ENCODE measurements around the gene DNAL4.
A peak's percentile ranks its signal among the peaks of the same experiment; 100 is the strongest.
"Not testable (repeated sequence)": the region's sequence is repeated elsewhere in the genome, so short reads cannot be mapped to it uniquely, and the experiment has no call there.

The DNAL4 gene

GRCh38 chr22:38824585-38824984, 30.6 kb upstream of the DNAL4 start:
- H3K4me1 ChIP-seq (ENCODE audit: control insufficient read depth, low read depth, low read length): peaks cover 3% of the 10 kb centered on the region
- H3K9me3 ChIP-seq (ENCODE audit: control insufficient read depth, low read depth, low read length): no peaks in the 10 kb centered on the region
- no peak overlapping the region for H3K27ac ChIP-seq (ENCODE audit: low read length)
- no peak overlapping the region for H3K9ac ChIP-seq (ENCODE audit: low read length)
- H3K36me3 ChIP-seq (ENCODE audit: control insufficient read depth, low read depth, low read length): no peaks in the 10 kb centered on the region
- no peak overlapping the region for H3K4me3 ChIP-seq (ENCODE audit: low read length)
- H3K27me3 ChIP-seq (ENCODE audit: control insufficient read depth, insufficient read depth, low read length): no peaks in the 10 kb centered on the region

DNA sequence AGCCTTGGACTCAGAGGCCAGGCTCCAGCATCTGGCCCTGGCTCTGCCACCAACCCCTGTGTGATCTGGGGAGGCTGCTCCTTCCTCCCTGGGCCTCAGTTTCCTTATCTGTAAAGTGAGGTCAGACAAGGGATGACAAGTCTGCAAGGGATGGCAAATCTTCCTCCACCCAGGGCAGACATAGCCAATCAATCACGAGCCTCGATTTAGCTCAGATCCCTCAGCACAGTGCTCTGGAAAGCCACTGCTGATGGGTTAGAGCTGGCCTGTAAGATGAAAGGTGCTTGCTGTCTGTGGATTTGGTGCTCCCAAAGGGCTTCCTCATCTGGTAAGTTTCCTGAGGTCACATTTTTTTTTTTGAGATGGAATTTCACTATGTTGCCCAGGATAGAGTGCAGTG, 29.7 kb upstream of the DNAL4 start:
- no peak overlapping the region for H3K4me3 ChIP-seq (ENCODE audit: low read length)
- no peaks in the 10 kb centered on the region for H3K9me3 ChIP-seq (ENCODE audit: control insufficient read depth, low read depth, low read length)
- H3K27ac ChIP-seq (ENCODE audit: low read length): no peak overlapping the region
- peaks cover 3% of the 10 kb centered on the region for H3K4me1 ChIP-seq (ENCODE audit: control insufficient read depth, low read depth, low read length)
- no peaks in the 10 kb centered on the region for H3K36me3 ChIP-seq (ENCODE audit: control insufficient read depth, low read depth, low read length)
- H3K27me3 ChIP-seq (ENCODE audit: control insufficient read depth, insufficient read depth, low read length): no peaks in the 10 kb centered on the region
- no peak overlapping the region for H3K9ac ChIP-seq (ENCODE audit: low read length)

GRCh38 chr22:38823076-38823475, 29.1 kb upstream of the DNAL4 start:
- no peak overlapping the region for H3K27ac ChIP-seq (ENCODE audit: low read length)
- no peaks in the 10 kb centered on the region for H3K36me3 ChIP-seq (ENCODE audit: control insufficient read depth, low read depth, low read length)
- H3K4me3 ChIP-seq (ENCODE audit: low read length): no peak overlapping the region
- no peaks in the 10 kb centered on the region for H3K27me3 ChIP-seq (ENCODE audit: control insufficient read depth, insufficient read depth, low read length)
- H3K9ac ChIP-seq (ENCODE audit: low read length): no peak overlapping the region
- H3K4me1 ChIP-seq (ENCODE audit: control insufficient read depth, low read depth, low read length): no peaks in the 10 kb centered on the region
- no peaks in the 10 kb centered on the region for H3K9me3 ChIP-seq (ENCODE audit: control insufficient read depth, low read depth, low read length)

DNA sequence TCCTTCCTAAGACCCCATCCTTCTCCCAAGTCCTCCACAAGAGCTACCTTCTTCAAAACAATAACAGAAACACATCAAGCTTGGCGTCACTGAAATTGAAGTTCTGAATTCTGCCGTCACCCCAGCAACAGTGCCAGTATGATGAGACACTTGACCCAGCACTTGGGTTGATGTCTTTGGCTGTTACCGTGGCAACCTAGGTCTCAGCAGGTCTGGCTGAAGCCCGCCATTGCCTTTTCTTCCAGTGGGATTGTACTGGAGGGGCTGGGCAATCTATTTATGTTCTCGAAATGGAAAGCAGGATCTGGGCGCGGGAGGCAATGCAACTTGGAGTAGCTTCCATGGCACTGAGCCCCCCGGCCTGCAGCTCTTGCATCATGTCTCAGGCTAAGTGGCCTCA, 26.1 kb upstream of the DNAL4 start:
- Histone ChIP-seq H3K4me3 (ENCODE audit: low read length) (no peak overlapping the region), H3K36me3 (ENCODE audit: control insufficient read depth, low read depth, low read length) (no peaks in the 10 kb centered on the region), H3K9me3 (ENCODE audit: control insufficient read depth, low read depth, low read length) (no peaks in the 10 kb centered on the region), H3K9ac (ENCODE audit: low read length) (no peak overlapping the region), H3K4me1 (ENCODE audit: control insufficient read depth, low read depth, low read length) (no peaks in the 10 kb centered on the region), H3K27me3 (ENCODE audit: control insufficient read depth, insufficient read depth, low read length) (no peaks in the 10 kb centered on the region), H3K27ac (ENCODE audit: low read length) (no peak overlapping the region)

DNA sequence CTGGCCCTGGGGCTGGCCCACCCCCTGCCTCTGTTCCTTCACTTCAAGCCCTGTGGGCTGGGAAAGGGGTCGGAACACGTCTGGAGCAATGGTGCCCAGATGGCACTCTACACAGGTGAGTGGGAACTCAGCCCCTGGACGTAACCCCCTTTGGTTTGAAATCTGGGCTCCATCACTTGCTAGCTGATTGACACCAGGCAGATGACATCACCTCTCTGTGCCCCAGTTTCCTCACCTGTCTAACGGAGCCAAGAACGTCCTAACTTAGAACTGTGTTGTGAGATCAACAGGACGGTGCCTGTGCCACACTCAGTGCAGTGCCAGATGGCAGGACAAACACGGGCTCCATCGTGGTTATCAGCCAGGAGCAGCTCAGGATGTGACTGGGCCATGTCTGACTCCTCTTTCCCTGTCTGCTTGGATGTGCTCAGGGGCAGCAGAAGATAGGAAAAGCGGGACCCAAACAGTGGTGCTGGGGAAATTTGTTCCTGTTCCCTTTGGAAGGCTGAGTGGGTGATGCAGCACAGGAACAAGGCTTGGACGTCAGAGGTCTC, 25.5 kb upstream of the DNAL4 start:
- Histone ChIP-seq H3K4me3 (ENCODE audit: low read length) (no peak overlapping the region), H3K27me3 (ENCODE audit: control insufficient read depth, insufficient read depth, low read length) (no peaks in the 10 kb centered on the region), H3K9me3 (ENCODE audit: control insufficient read depth, low read depth, low read length) (no peaks in the 10 kb centered on the region), H3K4me1 (ENCODE audit: control insufficient read depth, low read depth, low read length) (no peaks in the 10 kb centered on the region), H3K27ac (ENCODE audit: low read length) (no peak overlapping the region), H3K36me3 (ENCODE audit: control insufficient read depth, low read depth, low read length) (no peaks in the 10 kb centered on the region), H3K9ac (ENCODE audit: low read length) (no peak overlapping the region)

GRCh38 chr22:38817196-38817595, 23.3 kb upstream of the DNAL4 start:
- Histone ChIP-seq H3K27me3 (ENCODE audit: control insufficient read depth, insufficient read depth, low read length) (no peaks in the 10 kb centered on the region), H3K4me3 (ENCODE audit: low read length) (no peak overlapping the region), H3K36me3 (ENCODE audit: control insufficient read depth, low read depth, low read length) (no peaks in the 10 kb centered on the region), H3K9ac (ENCODE audit: low read length) (no peak overlapping the region), H3K4me1 (ENCODE audit: control insufficient read depth, low read depth, low read length) (no peaks in the 10 kb centered on the region), H3K9me3 (ENCODE audit: control insufficient read depth, low read depth, low read length) (no peaks in the 10 kb centered on the region), H3K27ac (ENCODE audit: low read length) (no peak overlapping the region)

- no peaks in the 10 kb centered on the region for H3K36me3 ChIP-seq (ENCODE audit: control insufficient read depth, low read depth, low read length)
Observed at GRCh38 chr22:38815842-38816241, 21.9 kb upstream of the DNAL4 start.

GRCh38 chr22:38811241-38811640, 17.3 kb upstream of the DNAL4 start:
- H3K27ac ChIP-seq (ENCODE audit: low read length): no peak overlapping the region
- no peaks in the 10 kb centered on the region for H3K36me3 ChIP-seq (ENCODE audit: control insufficient read depth, low read depth, low read length)
- no peak overlapping the region for H3K4me3 ChIP-seq (ENCODE audit: low read length)
- no peaks in the 10 kb centered on the region for H3K4me1 ChIP-seq (ENCODE audit: control insufficient read depth, low read depth, low read length)
- H3K9ac ChIP-seq (ENCODE audit: low read length): no peak overlapping the region
- no peaks in the 10 kb centered on the region for H3K27me3 ChIP-seq (ENCODE audit: control insufficient read depth, insufficient read depth, low read length)
- no peaks in the 10 kb centered on the region for H3K9me3 ChIP-seq (ENCODE audit: control insufficient read depth, low read depth, low read length)

More at GRCh38 chr22:38815842-38816241, 21.9 kb upstream of the DNAL4 start:
- no peaks in the 10 kb centered on the region for H3K4me1 ChIP-seq (ENCODE audit: control insufficient read depth, low read depth, low read length)
- no peaks in the 10 kb centered on the region for H3K9me3 ChIP-seq (ENCODE audit: control insufficient read depth, low read depth, low read length)
- no peaks in the 10 kb centered on the region for H3K27me3 ChIP-seq (ENCODE audit: control insufficient read depth, insufficient read depth, low read length)
- no peak overlapping the region for H3K4me3 ChIP-seq (ENCODE audit: low read length)
- no peak overlapping the region for H3K9ac ChIP-seq (ENCODE audit: low read length)
- no peak overlapping the region for H3K27ac ChIP-seq (ENCODE audit: low read length)

DNA sequence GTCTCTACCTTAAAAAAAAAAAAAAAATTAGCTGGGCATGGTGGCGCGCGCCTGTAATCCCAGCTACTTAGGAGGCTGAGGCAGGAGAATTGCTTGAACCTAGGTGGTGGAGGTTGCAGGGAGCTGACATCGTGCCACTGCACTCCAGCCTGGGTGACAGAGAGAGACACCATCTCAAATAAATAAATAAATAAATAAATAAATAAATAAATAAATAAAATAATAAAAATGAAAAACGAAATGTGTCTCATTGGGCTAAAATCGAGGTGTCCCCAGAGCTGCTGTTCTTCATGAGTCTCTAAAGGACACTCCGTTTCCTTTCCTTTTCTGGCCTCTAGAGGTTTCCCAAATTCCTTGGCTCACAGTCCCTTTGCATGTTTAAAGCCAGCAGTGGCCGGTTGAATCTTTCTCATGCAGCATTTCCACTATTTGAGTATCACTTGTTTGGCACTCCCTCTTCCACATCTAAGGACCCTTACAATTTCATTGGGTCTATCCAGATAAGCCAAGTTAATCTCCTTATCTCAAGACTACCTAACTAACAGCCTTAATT, 11.2 kb upstream of the DNAL4 start:
- H3K4me1 ChIP-seq (ENCODE audit: control insufficient read depth, low read depth, low read length); H3K4me3 ChIP-seq (ENCODE audit: low read length); H3K27me3 ChIP-seq (ENCODE audit: control insufficient read depth, insufficient read depth, low read length); H3K27ac ChIP-seq (ENCODE audit: low read length); H3K9ac ChIP-seq (ENCODE audit: low read length); H3K9me3 ChIP-seq (ENCODE audit: control insufficient read depth, low read depth, low read length); H3K36me3 ChIP-seq (ENCODE audit: control insufficient read depth, low read depth, low read length): not testable (repeated sequence)

- Histone ChIP-seq H3K9ac (ENCODE audit: low read length) (no peak overlapping the region), H3K9me3 (ENCODE audit: control insufficient read depth, low read depth, low read length) (no peaks in the 10 kb centered on the region), H3K4me1 (ENCODE audit: control insufficient read depth, low read depth, low read length) (no peaks in the 10 kb centered on the region), H3K36me3 (ENCODE audit: control insufficient read depth, low read depth, low read length) (no peaks in the 10 kb centered on the region), H3K27ac (ENCODE audit: low read length) (no peak overlapping the region), H3K4me3 (ENCODE audit: low read length) (peak overlapping the region; percentile 56), H3K27me3 (ENCODE audit: control insufficient read depth, insufficient read depth, low read length) (peaks cover 10% of the 10 kb centered on the region)
Observed at GRCh38 chr22:38802671-38803121, 8.8 kb upstream of the DNAL4 start.

- H3K27me3 ChIP-seq (ENCODE audit: control insufficient read depth, insufficient read depth, low read length): peaks cover 20% of the 10 kb centered on the region
- peaks cover 2% of the 10 kb centered on the region for H3K4me1 ChIP-seq (ENCODE audit: control insufficient read depth, low read depth, low read length)
- no peaks in the 10 kb centered on the region for H3K36me3 ChIP-seq (ENCODE audit: control insufficient read depth, low read depth, low read length)
- H3K9ac ChIP-seq (ENCODE audit: low read length): no peak overlapping the region
- H3K27ac ChIP-seq (ENCODE audit: low read length): no peak overlapping the region
- no peaks in the 10 kb centered on the region for H3K9me3 ChIP-seq (ENCODE audit: control insufficient read depth, low read depth, low read length)
- H3K4me3 ChIP-seq (ENCODE audit: low read length): no peak overlapping the region
Observed at GRCh38 chr22:38799265-38800002, 5.5 kb upstream of the DNAL4 start.

GRCh38 chr22:38798496-38798895, 4.6 kb upstream of the DNAL4 start:
- no peak overlapping the region for H3K9ac ChIP-seq (ENCODE audit: low read length)
- H3K4me3 ChIP-seq (ENCODE audit: low read length): no peak overlapping the region
- peaks cover 4% of the 10 kb centered on the region for H3K4me1 ChIP-seq (ENCODE audit: control insufficient read depth, low read depth, low read length)
- H3K27me3 ChIP-seq (ENCODE audit: control insufficient read depth, insufficient read depth, low read length): peaks cover 20% of the 10 kb centered on the region
- H3K9me3 ChIP-seq (ENCODE audit: control insufficient read depth, low read depth, low read length): no peaks in the 10 kb centered on the region
- no peaks in the 10 kb centered on the region for H3K36me3 ChIP-seq (ENCODE audit: control insufficient read depth, low read depth, low read length)
- no peak overlapping the region for H3K27ac ChIP-seq (ENCODE audit: low read length)

All from iPS-18a (cell line).